Measurements from ENCODE around the gene ARFGEF3. TPM values are rescaled to one million over a fixed set of nuclear protein-coding genes. Genes with fewer than 3 reads are reported as not detected.

The ARFGEF3 gene
- total RNA-seq, 1 experiment from 2014 or later = 7.8 TPM

DNA sequence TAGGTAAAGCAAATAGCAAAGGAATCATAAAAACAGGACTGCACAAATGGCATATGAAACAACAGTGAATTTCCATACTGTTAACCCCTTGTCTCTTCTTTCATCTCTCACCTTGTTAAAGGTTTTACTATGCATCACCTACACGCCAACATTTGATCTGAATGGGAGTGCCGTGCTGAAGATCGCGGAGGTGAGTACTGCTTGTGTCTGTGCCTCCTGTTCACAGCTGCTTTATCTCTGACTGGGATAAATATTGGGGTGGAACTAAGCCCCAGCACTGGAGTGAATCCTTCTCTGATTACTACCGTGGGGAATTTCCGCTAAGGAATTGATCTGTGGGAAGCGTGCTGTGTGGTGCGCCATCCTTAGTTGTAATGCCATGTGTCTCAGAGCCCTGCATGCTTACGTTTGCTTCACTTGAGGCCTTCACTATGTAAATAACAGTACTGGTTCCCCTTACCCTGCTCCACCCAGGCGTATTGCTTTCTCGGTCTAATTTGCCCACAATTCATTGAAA lies 68.0 kb downstream of the ARFGEF3 start:
- H3K79me2 ChIP-seq (ENCODE audit: low read length) = no peaks in the 10 kb centered on the region
- no peaks in the 10 kb centered on the region for H4K20me1 ChIP-seq (ENCODE audit: low read length)
- ATAC-seq = no peak
- no peaks in the 10 kb centered on the region for H3K27me3 ChIP-seq (ENCODE audit: low read length)
- no peak for TF ChIP-seq EZH2 (IDR thresholded peaks at IDR 0.05; ENCODE audit: low read length, unreplicated experiment)
- no peak for TF ChIP-seq CTCF (conservative IDR thresholded peaks at IDR 0.05; ENCODE audit: low read depth, low read length)
- TF ChIP-seq EZH2phosphoT487 (IDR thresholded peaks at IDR 0.05; ENCODE audit: borderline replicate concordance, low read length) = no peak
- peak overlapping the region; percentile 97 for H3K27ac ChIP-seq (ENCODE audit: low read length)
- DNase-seq = no peak
- intact Hi-C loops (cut with micrococcal nuclease) = no loop called here
- H3K4me3 ChIP-seq (ENCODE audit: low read length) = no peak overlapping the region
- no peak overlapping the region for H3K9ac ChIP-seq (ENCODE audit: low read length)
- CTCF ChIA-PET = no interaction called here
- POLR2A ChIA-PET (ENCODE audit: unreplicated experiment) = no interaction called here
- no peak overlapping the region for H3K4me2 ChIP-seq (ENCODE audit: low read length)
- H3K9me2 ChIP-seq (replicated peaks; ENCODE audit: low read length) = no peaks in the 10 kb centered on the region
- H3K36me3 ChIP-seq (ENCODE audit: low read depth, low read length) = no peaks in the 10 kb centered on the region
- no TSS peak for BruUV-seq (replicated peaks)
- H2AFZ ChIP-seq (ENCODE audit: low read length) = no peak overlapping the region
- H3F3A ChIP-seq (ENCODE audit: low read length, unreplicated experiment) = no peaks in the 10 kb centered on the region
- no peaks in the 10 kb centered on the region for H3K9me3 ChIP-seq (ENCODE audit: low read length)
- peaks cover 62% of the 10 kb centered on the region for H3K4me1 ChIP-seq (ENCODE audit: insufficient read depth, low read length)

- no peaks in the 10 kb centered on the region for H3F3A ChIP-seq (ENCODE audit: low read length, unreplicated experiment)
- no TSS peak for BruUV-seq (replicated peaks)
- ChIA-PET CTCF (no interaction called here), POLR2A (ENCODE audit: unreplicated experiment) (no interaction called here)
- no peaks in the 10 kb centered on the region for H4K20me1 ChIP-seq (ENCODE audit: low read length)
- no peaks in the 10 kb centered on the region for H3K36me3 ChIP-seq (ENCODE audit: low read depth, low read length)
- H3K27ac ChIP-seq (ENCODE audit: low read length) = peak overlapping the region; percentile 97
- no peaks in the 10 kb centered on the region for H3K27me3 ChIP-seq (ENCODE audit: low read length)
- H3K4me3 ChIP-seq (ENCODE audit: low read length) = no peak overlapping the region
- H3K4me1 ChIP-seq (ENCODE audit: insufficient read depth, low read length) = peaks cover 66% of the 10 kb centered on the region
- no peak overlapping the region for H3K9ac ChIP-seq (ENCODE audit: low read length)
- peak overlapping the region; percentile 74 for H3K4me2 ChIP-seq (ENCODE audit: low read length)
- ATAC-seq = no peak
- no peak overlapping the region for H2AFZ ChIP-seq (ENCODE audit: low read length)
- TF ChIP-seq CTCF (conservative IDR thresholded peaks at IDR 0.05; ENCODE audit: low read depth, low read length) = no peak
- no peak for TF ChIP-seq EZH2 (IDR thresholded peaks at IDR 0.05; ENCODE audit: low read length, unreplicated experiment)
- TF ChIP-seq EZH2phosphoT487 (IDR thresholded peaks at IDR 0.05; ENCODE audit: borderline replicate concordance, low read length) = no peak
- H3K9me3 ChIP-seq (ENCODE audit: low read length) = no peaks in the 10 kb centered on the region
- H3K9me2 ChIP-seq (replicated peaks; ENCODE audit: low read length) = no peaks in the 10 kb centered on the region
- no peaks in the 10 kb centered on the region for H3K79me2 ChIP-seq (ENCODE audit: low read length)
- intact Hi-C loops (cut with micrococcal nuclease) = no loop called here
- DNase-seq = no peak
These were observed 68.5 kb downstream of the ARFGEF3 start for GRCh38 chr6:138230221-138230620.

GRCh38 chr6:138230759-138231380 lies 69.1 kb downstream of the ARFGEF3 start:
- TF ChIP-seq CTCF (conservative IDR thresholded peaks at IDR 0.05; ENCODE audit: low read depth, low read length) = no peak
- no peak for TF ChIP-seq EZH2phosphoT487 (IDR thresholded peaks at IDR 0.05; ENCODE audit: borderline replicate concordance, low read length)
- TF ChIP-seq EZH2 (IDR thresholded peaks at IDR 0.05; ENCODE audit: low read length, unreplicated experiment) = no peak
- intact Hi-C loops (cut with micrococcal nuclease) = loop anchor here (1.0 kb wide), 1 partner anchor 69 kb away; no protein-coding TSS in a partner anchor
- Histone ChIP-seq H3K4me3 (ENCODE audit: low read length) (peak overlapping the region; percentile 48), H3K9ac (ENCODE audit: low read length) (peak overlapping the region; percentile 74), H3K27me3 (ENCODE audit: low read length) (no peaks in the 10 kb centered on the region), H3K79me2 (ENCODE audit: low read length) (no peaks in the 10 kb centered on the region), H3K4me2 (ENCODE audit: low read length) (peak overlapping the region; percentile 74), H2AFZ (ENCODE audit: low read length) (peak overlapping the region; percentile 51), H3K27ac (ENCODE audit: low read length) (peak overlapping the region; percentile 97), H3K36me3 (ENCODE audit: low read depth, low read length) (no peaks in the 10 kb centered on the region), H3F3A (ENCODE audit: low read length, unreplicated experiment) (no peaks in the 10 kb centered on the region), H3K9me3 (ENCODE audit: low read length) (no peaks in the 10 kb centered on the region), H4K20me1 (ENCODE audit: low read length) (no peaks in the 10 kb centered on the region), H3K4me1 (ENCODE audit: insufficient read depth, low read length) (peaks cover 67% of the 10 kb centered on the region), H3K9me2 (replicated peaks; ENCODE audit: low read length) (no peaks in the 10 kb centered on the region)
- ChIA-PET POLR2A (ENCODE audit: unreplicated experiment) (no interaction called here), CTCF (interaction anchor here (0.5 kb wide), 1 partner anchor 71 kb away, joined by 4 read pairs; no protein-coding TSS in a partner anchor)
- ATAC-seq = no peak; the same call in 1 of the 2 replicates
- no peak for DNase-seq
- TSS peak; percentile 33 for BruUV-seq (replicated peaks)
